GM19035 (cell line): ENCODE results near the gene HADHA.
"Not testable (repeated sequence)": the region's sequence is repeated elsewhere in the genome, so short reads cannot be mapped to it uniquely, and the experiment has no call there.

Experiments
- ATAC-seq: cut with Tn5 transposase; IDR thresholded peaks from one replicate; pipeline ENCODE4 v1.9.1; 2021; ENCODE audit not compliant: unreplicated experiment

Gene HADHA

GRCh38 chr2:26244309-26245230 is at the start of gene HADHA, which contains the start of gene HADHB:
HADHA (minus strand) TSS chr2:26244632; CDS start chr2:26244596, 36 bp downstream.
HADHB (plus strand) TSS chr2:26244939; CDS start chr2:26254255, 9,316 bp downstream.
- ATAC-seq: peak; percentile 69

GRCh38 chr2:26292646-26293045 is 48.2 kb upstream of the HADHA start:
- ATAC-seq: no peak

GRCh38 chr2:26290001-26290400 is 45.6 kb upstream of the HADHA start:
- ATAC-seq: no peak

- no peak for ATAC-seq
These were observed 41.5 kb upstream of the HADHA start for GRCh38 chr2:26285931-26286330.

- no peak for ATAC-seq
These were observed 39.7 kb upstream of the HADHA start for GRCh38 chr2:26284132-26284531.

GRCh38 chr2:26283606-26284005 is 39.2 kb upstream of the HADHA start:
- ATAC-seq: no peak

- no peak for ATAC-seq
These were observed 36.8 kb upstream of the HADHA start for GRCh38 chr2:26281226-26281625.

GRCh38 chr2:26279886-26280285 is 35.5 kb upstream of the HADHA start:
- ATAC-seq: no peak

GRCh38 chr2:26276484-26277227 is 32.2 kb upstream of the HADHA start:
- no peak for ATAC-seq

GRCh38 chr2:26274058-26274613 is 29.7 kb upstream of the HADHA start:
- ATAC-seq: no peak

- no peak for ATAC-seq
These were observed 29.1 kb upstream of the HADHA start for GRCh38 chr2:26273501-26273900.

GRCh38 chr2:26270373-26270772 is 25.9 kb upstream of the HADHA start:
- no peak for ATAC-seq

- ATAC-seq: no peak
These were observed 25.2 kb upstream of the HADHA start for GRCh38 chr2:26269571-26270158.

- not testable (repeated sequence) for ATAC-seq
These were observed 24.4 kb upstream of the HADHA start for GRCh38 chr2:26268670-26269385.

- no peak for ATAC-seq
These were observed 23.8 kb upstream of the HADHA start for GRCh38 chr2:26268213-26268612.

GRCh38 chr2:26258836-26259235 is 14.4 kb upstream of the HADHA start:
- ATAC-seq: not testable (repeated sequence)

- no peak for ATAC-seq
These were observed 11.4 kb upstream of the HADHA start for GRCh38 chr2:26255759-26256384.

GRCh38 chr2:26251893-26252292 is 7.5 kb upstream of the HADHA start:
- ATAC-seq: no peak

GRCh38 chr2:26249625-26250024 is 5.2 kb upstream of the HADHA start:
- ATAC-seq: no peak

GRCh38 chr2:26246818-26247217 is 2.4 kb upstream of the HADHA start:
- no peak for ATAC-seq
